H1 (cell line): Measurements from ENCODE around the gene CAPN2.

Source experiments
- BRCA1 ChIP-seq: IDR thresholded peaks from 2 replicates; pipeline ENCODE4 v1.6.1; 2012; ENCODE audit warnings: low read depth, low read length, improper control_type of control experiment
- CHD7 ChIP-seq: fragments of 300-600 bp; sonication (generic); IDR thresholded peaks from 2 replicates; pipeline ENCODE4 v1.7.1; 2012; ENCODE audit warnings: low read length, moderate library complexity, mild to moderate bottlenecking, inconsistent platforms; ENCODE audit not compliant: insufficient replicate concordance
- CTCF ChIP-seq, 3 experiments: IDR thresholded peaks; 1 replicate in 2 of 3; 2 replicates in 1 of 3; pipeline versions ENCODE4 v1.5.1 to v1.6.1; 2011; ENCODE audit warnings: low read length in 3 of 3, mild to moderate bottlenecking in 3 of 3, inconsistent platforms in 2 of 3, low read depth in 1 of 3, moderate library complexity in 1 of 3; ENCODE audit not compliant: insufficient read depth in 1 of 3; ENCODE audit errors: control extremely low read depth in 1 of 3
- EP300 ChIP-seq, 2 experiments: IDR thresholded peaks; 1 replicate in 1 of 2; 2 replicates in 1 of 2; pipeline ENCODE4 v1.6.1; 2011 to 2012; ENCODE audit warnings: low read depth in 2 of 2, low read length in 2 of 2, mild to moderate bottlenecking in 2 of 2, borderline replicate concordance in 1 of 2, inconsistent platforms in 1 of 2, moderate library complexity in 1 of 2
- HDAC6 ChIP-seq: IDR thresholded peaks from one replicate; pipeline ENCODE4 v1.7.1; 2012; ENCODE audit warnings: low read depth, mild to moderate bottlenecking, inconsistent platforms, low read length, moderate library complexity
- JUN ChIP-seq: IDR thresholded peaks from 2 replicates; pipeline ENCODE4 v1.6.1; 2011; ENCODE audit warnings: low read depth, mild to moderate bottlenecking, improper control_type of control experiment, low read length
- MAX ChIP-seq: IDR thresholded peaks from 2 replicates; pipeline ENCODE4 v1.6.1; 2012; ENCODE audit warnings: inconsistent platforms
- POLR2A ChIP-seq, 2 experiments: IDR thresholded peaks; 1 replicate in 1 of 2; 2 replicates in 1 of 2; pipeline ENCODE4 v1.6.1; 2011; ENCODE audit warnings: low read depth in 2 of 2, low read length in 2 of 2, mild to moderate bottlenecking in 2 of 2; ENCODE audit errors: control extremely low read depth in 1 of 2
- SIX5 ChIP-seq: IDR thresholded peaks from 2 replicates; pipeline ENCODE4 v1.6.1; 2011; ENCODE audit warnings: mild to moderate bottlenecking, low read depth, low read length
- TAF1 ChIP-seq: IDR thresholded peaks from 2 replicates; pipeline ENCODE4 v1.6.1; 2011; ENCODE audit warnings: mild to moderate bottlenecking, low read depth, low read length

DNA sequence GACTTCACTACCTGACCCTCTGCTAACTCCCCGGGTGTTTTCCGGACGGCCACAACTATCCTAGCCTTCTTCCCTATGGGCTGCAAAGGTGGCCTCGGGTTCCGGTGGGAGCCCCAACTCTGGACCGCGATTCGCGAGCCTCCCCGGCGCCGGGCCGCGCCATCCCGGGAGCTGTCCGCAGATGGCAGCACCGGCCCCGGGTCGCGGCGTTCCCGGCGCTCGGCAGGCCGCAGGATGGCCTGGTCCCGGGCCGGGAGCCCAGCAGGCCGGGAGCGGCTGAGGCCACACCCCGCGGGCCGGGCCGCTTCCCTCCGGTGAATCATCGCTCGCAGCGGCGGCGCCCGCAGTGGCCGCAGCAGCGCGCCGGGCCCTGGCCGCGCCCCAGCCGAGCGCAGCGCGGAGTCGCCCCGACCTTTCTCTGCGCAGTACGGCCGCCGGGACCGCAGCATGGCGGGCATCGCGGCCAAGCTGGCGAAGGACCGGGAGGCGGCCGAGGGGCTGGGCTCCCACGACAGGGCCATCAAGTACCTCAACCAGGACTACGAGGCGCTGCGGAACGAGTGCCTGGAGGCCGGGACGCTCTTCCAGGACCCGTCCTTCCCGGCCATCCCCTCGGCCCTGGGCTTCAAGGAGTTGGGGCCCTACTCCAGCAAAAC lies at the start of gene CAPN2:
- TF ChIP-seq EP300 (IDR thresholded peaks at IDR 0.05; ENCODE audit: borderline replicate concordance in 1 of 2, low read depth in 2 of 2, low read length in 2 of 2), result no peak
- peak; percentile 66; the same call in 1 of the 2 replicates for TF ChIP-seq TAF1
- peak in 1 of 2 experiments; percentile 30; a peak in 1 of 3 replicates for TF ChIP-seq POLR2A (IDR thresholded peaks at IDR 0.05; ENCODE audit: control extremely low read depth in 1 of 2, low read depth in 2 of 2, low read length in 2 of 2)
- TF ChIP-seq CTCF (IDR thresholded peaks at IDR 0.05; ENCODE audit: control extremely low read depth in 1 of 3, insufficient read depth in 1 of 3, low read depth in 1 of 3, low read length in 3 of 3), result peak; percentile 67 to 85 (median 68)
- no peak for TF ChIP-seq JUN
- TF ChIP-seq CHD7, result no peak
- TF ChIP-seq HDAC6, result no peak
- TF ChIP-seq SIX5, result no peak
- TF ChIP-seq BRCA1, result no peak
- no peak for TF ChIP-seq MAX
